Natural killer cell (primary cell): Measurements from ENCODE around the gene NPEPPS. TPM values are rescaled to one million over a fixed set of nuclear protein-coding genes. Genes with fewer than 3 reads are reported as not detected.

Experiments used
- ATAC-seq, 3 donors: fragments of 150-1000 bp in 2 of 3; fragments of 200-7000 bp in 1 of 3; cut with Tn5 transposase; 1 replicate in 1 of 3; 2 replicates in 2 of 3; pipeline ENCODE4 v1.10.0; 2021; ENCODE audit warnings: mild to moderate bottlenecking in 2 of 3, moderate library complexity in 2 of 3
- DNase-seq, 2 donors: peaks; one replicate each; pipeline versions ENCODE4 v3.0.0 to v3.0.0-alpha.2; 2013 to 2021; ENCODE audit warnings: mixed read lengths in 1 of 2
- H3K27ac ChIP-seq: one replicate; pipeline ENCODE4 v1.5.1; 2013; ENCODE audit warnings: mild to moderate bottlenecking, low read length
- H3K27me3 ChIP-seq: one replicate; pipeline ENCODE4 v1.6.1; 2013; ENCODE audit warnings: low read length; ENCODE audit not compliant: control insufficient read depth, insufficient read depth
- H3K36me3 ChIP-seq: one replicate; pipeline ENCODE4 v1.6.1; 2013; ENCODE audit warnings: low read length; ENCODE audit not compliant: control insufficient read depth, insufficient read depth
- H3K4me1 ChIP-seq: one replicate; pipeline ENCODE4 v1.6.1; 2013; ENCODE audit warnings: low read length; ENCODE audit not compliant: control insufficient read depth, insufficient read depth
- H3K4me3 ChIP-seq: one replicate; pipeline ENCODE4 v1.5.1; 2013; ENCODE audit warnings: low read length
- H3K9me3 ChIP-seq: one replicate; pipeline ENCODE4 v1.6.1; 2013; ENCODE audit warnings: low read length; ENCODE audit not compliant: control insufficient read depth, insufficient read depth
- H3K27ac Mint-ChIP-seq, 2 donors: one replicate each; pipeline ENCODE4 v1.8.0; 2022; ENCODE audit warnings: mild to moderate bottlenecking in 2 of 2, mixed read lengths in 2 of 2, moderate library complexity in 1 of 2
- H3K27me3 Mint-ChIP-seq, 2 donors: one replicate each; pipeline ENCODE4 v1.8.0; 2022; ENCODE audit warnings: low read depth in 2 of 2, mixed read lengths in 2 of 2
- H3K36me3 Mint-ChIP-seq: one replicate; pipeline ENCODE4 v1.8.0; 2022; ENCODE audit warnings: mixed read lengths
- H3K4me1 Mint-ChIP-seq, 2 donors: one replicate each; pipeline ENCODE4 v1.8.0; 2022; ENCODE audit warnings: mixed read lengths in 2 of 2
- H3K4me3 Mint-ChIP-seq: one replicate; pipeline ENCODE4 v1.8.0; 2022; ENCODE audit warnings: mild to moderate bottlenecking, moderate library complexity, mixed read lengths
- H3K9me3 Mint-ChIP-seq, 2 donors: one replicate each; pipeline ENCODE4 v1.8.0; 2022; ENCODE audit warnings: mixed read lengths in 2 of 2
- CTCF ChIP-seq: fragments of 200-600 bp; IDR thresholded peaks from one replicate; pipeline ENCODE4 v1.8.0; 2022; ENCODE audit warnings: antibody characterized with exemption
- WGBS: methylation state at CpG from one replicate; pipeline ENCODE4 v1.1.7; 2013; ENCODE audit warnings: missing lambda C conversion rate; ENCODE audit not compliant: insufficient coverage; 5-methylcytosine and 5-hydroxymethylcytosine counted together
- intact Hi-C: fragments of 100-400 bp; cut with micrococcal nuclease; formaldehyde crosslinking; loops from one replicate; pipeline ENCODE4 v1.14.2; 2022
- total RNA-seq, 4 donors: library from RNA; stranded (reverse); fragments of 120-200 nt in 1 of 4; gene quantifications; one replicate each; pipeline versions ENCODE4 v1.2.3 to v1.2.4, GENCODE V29; 2013 to 2022

NPEPPS gene
- total RNA-seq, 3 donors from 2014 or later (not counting 1 experiment from before 2014, with no cell fraction given), result 139 to 168 (median 153) TPM

GRCh38 chr17:47663912-47664623, 133.2 kb downstream of the NPEPPS start:
- Mint-ChIP-seq H3K4me3 (peak overlapping the region; percentile 4), H3K4me1 (peaks cover 17 to 22% of the 10 kb centered on the region in 2 donors), H3K36me3 (peaks cover 20% of the 10 kb centered on the region), H3K27me3 (no peaks in the 10 kb centered on the region), H3K27ac (peak overlapping the region; percentile 64 to 80), H3K9me3 (no peaks in the 10 kb centered on the region)
- intact Hi-C loops, result loop anchor here (1.0 to 5.0 kb wide), 5 partner anchors 38 to 226 kb away; no protein-coding TSS in a partner anchor
- peaks cover 80% of the 10 kb centered on the region for H3K36me3 ChIP-seq
- DNase-seq, result peak; percentile 49 to 86
- H3K9me3 ChIP-seq, result no peaks in the 10 kb centered on the region
- H3K27ac ChIP-seq, result peak overlapping the region; percentile 31
- peak; percentile 62 to 73 (median 65) for ATAC-seq
- WGBS, result 40% methylated on average over 6 of the region's 6 CpGs
- peak; percentile 90 for TF ChIP-seq CTCF
- no peaks in the 10 kb centered on the region for H3K27me3 ChIP-seq
- H3K4me1 ChIP-seq, result peaks cover 12% of the 10 kb centered on the region
- H3K4me3 ChIP-seq, result no peak overlapping the region

GRCh38 chr17:47664624-47664941, 133.7 kb downstream of the NPEPPS start:
- peaks cover 22% of the 10 kb centered on the region for H3K36me3 Mint-ChIP-seq
- no peaks in the 10 kb centered on the region for H3K27me3 Mint-ChIP-seq
- no peak overlapping the region for H3K4me3 Mint-ChIP-seq
- peak overlapping the region; percentile 64 to 80 for H3K27ac Mint-ChIP-seq
- peaks cover 7% of the 10 kb centered on the region for H3K4me1 ChIP-seq
- peaks cover 17 to 23% of the 10 kb centered on the region in 2 donors for H3K4me1 Mint-ChIP-seq
- intact Hi-C loops, result loop anchor here (1.0 to 5.0 kb wide), 5 partner anchors 38 to 226 kb away; no protein-coding TSS in a partner anchor
- ATAC-seq (no peak), DNase-seq (no peak)
- H3K4me3 ChIP-seq, result no peak overlapping the region
- H3K9me3 ChIP-seq, result no peaks in the 10 kb centered on the region
- H3K27me3 ChIP-seq, result no peaks in the 10 kb centered on the region
- H3K27ac ChIP-seq, result no peak overlapping the region
- H3K36me3 ChIP-seq, result peaks cover 80% of the 10 kb centered on the region
- no peaks in the 10 kb centered on the region for H3K9me3 Mint-ChIP-seq
- peak; percentile 57 for TF ChIP-seq CTCF

GRCh38 chr17:47665655-47666054, 134.7 kb downstream of the NPEPPS start:
- intact Hi-C loops, result loop anchor here (2.0 kb wide), 1 partner anchor 77 kb away; no protein-coding TSS in a partner anchor
- Histone ChIP-seq H3K4me3 (no peak overlapping the region), H3K27ac (no peak overlapping the region), H3K36me3 (peaks cover 88% of the 10 kb centered on the region), H3K27me3 (no peaks in the 10 kb centered on the region), H3K9me3 (no peaks in the 10 kb centered on the region), H3K4me1 (peaks cover 6% of the 10 kb centered on the region)
- no peak overlapping the region for H3K27ac Mint-ChIP-seq
- WGBS, result 83% methylated on average over 3 of the region's 3 CpGs
- peaks cover 29% of the 10 kb centered on the region for H3K36me3 Mint-ChIP-seq
- ATAC-seq (no peak), DNase-seq (no peak)
- H3K4me3 Mint-ChIP-seq, result no peak overlapping the region
- H3K9me3 Mint-ChIP-seq, result no peaks in the 10 kb centered on the region
- H3K4me1 Mint-ChIP-seq, result peaks cover 16 to 20% of the 10 kb centered on the region in 2 donors
- H3K27me3 Mint-ChIP-seq, result no peaks in the 10 kb centered on the region
- TF ChIP-seq CTCF, result no peak

- no peaks in the 10 kb centered on the region for H3K9me3 ChIP-seq
- peaks cover 11 to 14% of the 10 kb centered on the region in 2 donors for H3K4me1 Mint-ChIP-seq
- intact Hi-C loops, result no loop called here
- no peaks in the 10 kb centered on the region for H3K9me3 Mint-ChIP-seq
- 95% methylated on average over 4 of the region's 4 CpGs for WGBS
- no peak for TF ChIP-seq CTCF
- H3K4me1 ChIP-seq, result no peaks in the 10 kb centered on the region
- DNase-seq (no peak), ATAC-seq (no peak)
- H3K27ac ChIP-seq, result no peak overlapping the region
- H3K4me3 ChIP-seq, result no peak overlapping the region
- no peaks in the 10 kb centered on the region for H3K27me3 Mint-ChIP-seq
- H3K36me3 Mint-ChIP-seq, result peaks cover 42% of the 10 kb centered on the region
- peaks cover 89% of the 10 kb centered on the region for H3K36me3 ChIP-seq
- no peak overlapping the region for H3K4me3 Mint-ChIP-seq
- no peak overlapping the region for H3K27ac Mint-ChIP-seq
- no peaks in the 10 kb centered on the region for H3K27me3 ChIP-seq
These were observed 138.2 kb downstream of the NPEPPS start for GRCh38 chr17:47669081-47669480.
